ENCODE data around the gene PHACTR1.

PHACTR1 gene

GRCh38 chr6:13001927-13002326, 285.4 kb downstream of the PHACTR1 start:
- DNase-seq, result no peak

GRCh38 chr6:13004601-13005000, 288.0 kb downstream of the PHACTR1 start:
- DNase-seq, result no peak

DNA sequence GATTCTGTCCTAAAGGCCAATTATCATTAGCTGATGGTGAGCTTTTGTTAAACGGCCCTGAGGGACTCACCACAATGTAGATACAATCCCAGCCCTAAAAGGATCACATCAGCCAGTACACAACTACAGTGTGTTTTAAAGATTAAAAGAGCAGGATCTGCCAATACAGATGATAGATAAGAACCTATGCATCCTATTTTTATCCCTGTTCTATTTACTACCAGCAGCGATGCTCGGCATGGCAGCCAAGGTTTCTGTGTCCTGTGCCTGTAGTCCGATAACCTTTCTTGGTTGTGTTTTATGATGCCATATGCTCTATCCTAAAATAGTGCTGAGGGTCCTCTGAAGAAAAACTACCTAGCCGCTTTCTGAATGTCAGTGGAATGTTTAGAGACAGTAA, 289.4 kb downstream of the PHACTR1 start:
- DNase-seq, result no peak

DNA sequence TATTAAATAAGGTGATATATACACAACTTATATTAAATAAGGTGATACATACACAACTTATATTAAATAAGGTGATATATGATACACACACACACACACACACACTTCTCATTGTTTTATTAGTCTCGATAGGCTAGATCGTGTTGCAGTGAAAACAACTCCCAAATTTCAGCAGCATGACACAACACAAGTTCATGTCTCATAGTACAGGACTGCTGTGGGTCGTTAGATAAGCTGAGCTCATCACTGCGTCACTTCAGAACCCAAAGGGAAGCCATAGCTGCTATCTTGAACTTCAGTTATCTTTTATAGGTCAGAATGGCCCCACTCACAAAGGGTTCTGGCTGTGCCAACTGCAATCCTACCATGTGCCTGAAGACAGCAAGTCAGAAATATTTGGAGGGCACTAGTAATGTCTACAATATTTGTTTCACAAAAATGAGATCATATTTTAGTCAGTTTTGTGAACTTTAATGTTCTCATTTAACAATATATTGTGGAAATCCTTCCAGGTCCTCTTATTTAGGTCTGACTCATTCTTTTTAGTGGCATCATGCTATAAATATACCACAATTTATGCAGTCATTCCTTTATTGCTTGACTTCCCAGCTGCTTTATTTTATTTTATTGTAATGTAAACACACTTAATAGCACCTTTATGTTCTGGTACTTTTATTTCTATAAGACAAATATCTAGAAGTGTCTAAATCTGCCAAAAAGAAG, 290.2 kb downstream of the PHACTR1 start:
- DNase-seq, result no peak

DNA sequence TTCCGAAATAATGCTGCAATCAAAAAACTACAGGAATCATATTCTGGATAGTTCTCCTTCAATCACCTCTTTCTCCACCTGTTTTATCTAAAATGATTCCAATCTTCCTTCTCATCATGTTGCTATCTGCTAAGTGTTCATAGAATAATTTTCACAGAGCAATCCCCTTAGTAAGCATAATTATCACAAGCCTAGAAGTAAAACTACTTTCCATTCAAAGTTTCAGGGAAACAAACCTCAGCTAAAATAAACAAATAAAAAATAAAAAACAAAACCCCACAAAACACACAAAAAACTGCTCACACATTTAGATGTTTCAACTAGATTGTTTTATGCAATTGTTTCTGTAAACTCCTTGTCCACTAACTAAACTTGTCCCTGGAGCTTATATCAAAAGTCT, 291.2 kb downstream of the PHACTR1 start:
- no peak for DNase-seq

DNA sequence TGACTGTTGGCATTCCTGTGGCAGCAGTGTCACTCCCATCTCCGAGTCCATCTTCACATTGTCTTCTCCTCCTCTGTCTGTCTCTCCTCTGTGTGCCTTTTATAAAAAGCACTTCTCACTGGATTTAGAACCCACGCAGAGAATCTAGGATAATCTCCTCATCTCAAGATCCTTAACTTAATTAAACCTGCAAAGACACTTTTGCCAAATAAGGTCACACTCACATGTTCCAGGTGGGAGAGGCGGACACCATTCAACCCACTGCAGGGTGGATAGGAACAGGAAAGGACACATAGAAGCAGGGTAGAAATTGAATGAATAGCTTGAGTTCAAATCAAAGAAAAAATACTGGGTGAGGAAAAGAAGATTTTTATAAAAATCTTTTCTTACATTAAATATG, 292.5 kb downstream of the PHACTR1 start:
- no peak for DNase-seq

DNA sequence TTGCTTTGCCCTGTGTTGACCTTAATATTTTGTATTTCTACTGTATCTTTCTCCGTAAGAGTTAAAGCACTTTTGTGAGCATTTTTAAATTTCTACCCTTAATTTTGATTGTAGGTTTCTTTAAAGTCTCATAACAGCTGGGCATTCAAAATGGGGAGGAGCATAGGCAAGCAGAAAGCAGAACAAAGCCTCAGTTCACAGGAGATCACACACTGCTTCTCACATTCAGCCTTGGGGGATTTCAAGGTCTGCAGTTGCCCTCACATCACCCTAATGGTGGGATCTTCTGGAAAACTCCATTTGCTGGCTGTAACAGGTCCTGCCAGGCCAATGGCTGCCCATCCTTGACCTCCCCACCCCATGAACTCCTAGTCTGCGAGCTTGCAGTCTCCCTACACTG, 292.9 kb downstream of the PHACTR1 start:
- no peak for DNase-seq

- DNase-seq, result no peak
These were observed 295.1 kb downstream of the PHACTR1 start for GRCh38 chr6:13011612-13012146.

GRCh38 chr6:13012296-13012695, 295.7 kb downstream of the PHACTR1 start:
- DNase-seq, result no peak

DNA sequence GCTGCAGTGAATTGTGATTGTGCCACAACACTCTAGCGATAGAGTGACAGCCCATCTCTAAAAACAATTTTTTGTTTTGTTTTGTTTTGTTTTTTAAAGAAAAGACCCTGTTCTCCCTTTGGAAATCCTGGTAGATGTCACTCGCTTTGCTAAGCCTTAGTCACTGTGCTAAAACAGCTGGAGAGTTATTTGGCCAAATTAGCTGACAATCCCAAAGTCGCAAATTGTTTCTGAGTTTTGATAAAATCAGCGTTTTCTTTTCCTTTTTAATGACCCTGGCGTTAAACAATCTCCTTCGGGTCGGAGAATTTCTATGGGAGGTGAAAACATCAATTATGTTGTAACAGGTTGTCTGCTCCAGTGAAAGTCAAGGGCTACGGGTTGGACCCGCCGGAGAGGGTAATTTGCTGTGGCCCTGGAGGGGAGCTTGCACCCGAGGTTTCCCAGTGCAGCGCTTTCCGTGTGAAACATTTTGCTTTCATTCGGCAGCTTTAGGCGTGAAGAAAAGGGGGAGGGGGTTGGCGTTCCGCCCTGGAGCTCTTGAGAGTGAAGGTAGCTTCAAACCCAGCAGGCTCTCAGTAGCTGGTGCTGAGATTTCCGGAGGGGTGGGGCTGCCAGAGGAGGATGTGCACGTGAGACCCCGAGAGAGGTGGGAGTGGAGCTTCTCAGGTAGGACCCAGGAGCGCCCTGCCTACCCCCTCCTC, 296.6 kb downstream of the PHACTR1 start:
- no peak for DNase-seq

- no peak for DNase-seq
These were observed 297.3 kb downstream of the PHACTR1 start for GRCh38 chr6:13013681-13014503.

DNA sequence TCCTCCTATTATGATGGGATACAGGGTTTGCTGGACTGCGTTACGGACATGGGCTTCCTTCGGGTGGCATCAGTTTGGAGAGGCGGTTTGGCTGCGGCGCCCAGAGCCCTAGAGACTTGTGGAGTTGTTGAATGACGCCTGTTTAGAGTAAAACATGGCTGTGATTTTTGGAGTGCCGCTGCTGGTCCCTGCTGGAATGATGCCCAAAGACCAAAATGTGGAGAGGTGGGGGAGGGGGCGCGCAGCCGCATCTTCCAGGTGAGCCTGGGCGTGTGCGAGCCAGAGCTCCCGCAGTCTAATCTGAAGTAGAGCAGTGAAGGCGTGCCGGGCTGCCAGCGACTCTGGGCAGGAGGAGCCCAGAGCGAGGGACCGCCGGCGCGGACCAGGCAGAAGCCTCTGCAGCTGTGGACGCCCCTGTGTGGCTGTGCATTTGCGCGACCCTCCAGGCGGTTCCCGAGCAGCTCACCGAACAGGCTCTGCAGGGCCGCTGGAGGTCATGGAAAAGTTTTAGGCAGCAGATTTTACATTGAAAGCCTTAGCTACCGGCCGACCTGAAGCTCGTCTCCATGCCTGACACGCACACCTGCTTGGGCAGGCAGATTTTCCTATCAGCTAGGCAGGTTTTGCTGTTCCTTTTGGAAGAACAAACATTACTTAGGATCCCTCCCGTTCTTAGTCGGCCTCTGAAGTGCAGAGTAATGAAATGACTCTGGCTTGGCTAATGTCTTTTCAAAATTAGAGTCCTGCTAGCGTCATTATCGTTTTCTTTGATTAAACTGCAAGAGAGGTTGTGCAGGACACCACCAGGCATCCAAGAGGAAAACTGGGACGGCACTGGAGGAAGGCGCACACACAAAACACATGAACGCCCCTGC, 298.2 kb downstream of the PHACTR1 start:
- DNase-seq, result no peak

DNA sequence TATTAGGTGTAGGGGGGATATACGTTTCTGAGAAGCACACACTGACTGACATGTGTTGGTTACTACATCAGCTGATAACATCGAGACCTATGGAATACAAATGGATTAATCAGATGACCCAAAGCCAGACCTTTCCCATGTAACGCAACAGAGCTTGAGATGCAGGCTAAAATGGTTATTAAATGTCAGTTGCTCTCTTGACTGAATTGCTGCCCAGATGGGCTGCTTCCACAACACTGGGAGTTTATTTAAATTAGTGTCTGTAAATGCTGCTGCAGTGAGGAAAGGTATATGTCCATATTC, 298.8 kb downstream of the PHACTR1 start:
- DNase-seq, result no peak

GRCh38 chr6:13024616-13025015, 308.0 kb downstream of the PHACTR1 start:
- no peak for DNase-seq

DNA sequence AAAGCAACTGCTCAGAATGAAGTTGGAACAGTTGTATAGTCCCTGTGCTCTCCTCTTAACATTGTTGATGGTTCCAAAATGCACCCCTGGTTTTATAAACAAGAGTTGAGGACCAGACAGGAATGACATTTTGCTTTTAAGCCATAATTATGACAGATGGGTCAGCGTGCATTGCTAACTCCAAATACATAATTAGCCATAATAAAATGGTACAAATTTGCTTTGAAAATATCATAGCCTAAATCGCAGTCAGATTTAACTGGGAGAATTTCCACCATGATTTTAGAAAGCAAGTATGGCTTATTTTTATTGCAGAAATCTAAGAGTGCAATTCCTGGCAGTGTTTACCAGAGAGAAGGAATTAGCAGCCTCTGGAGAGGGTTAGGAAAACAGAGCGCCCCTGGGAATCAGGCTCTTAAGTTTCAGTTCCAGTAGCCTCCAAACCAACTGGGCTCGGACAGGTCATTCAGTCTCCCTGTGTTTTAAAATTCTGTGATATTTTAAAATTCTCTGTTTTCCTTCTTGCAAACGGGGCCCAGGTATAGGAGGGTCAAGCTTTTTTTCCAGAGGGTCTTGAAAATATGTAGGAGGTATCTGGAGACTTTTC, 309.4 kb downstream of the PHACTR1 start:
- no peak for DNase-seq

DNA sequence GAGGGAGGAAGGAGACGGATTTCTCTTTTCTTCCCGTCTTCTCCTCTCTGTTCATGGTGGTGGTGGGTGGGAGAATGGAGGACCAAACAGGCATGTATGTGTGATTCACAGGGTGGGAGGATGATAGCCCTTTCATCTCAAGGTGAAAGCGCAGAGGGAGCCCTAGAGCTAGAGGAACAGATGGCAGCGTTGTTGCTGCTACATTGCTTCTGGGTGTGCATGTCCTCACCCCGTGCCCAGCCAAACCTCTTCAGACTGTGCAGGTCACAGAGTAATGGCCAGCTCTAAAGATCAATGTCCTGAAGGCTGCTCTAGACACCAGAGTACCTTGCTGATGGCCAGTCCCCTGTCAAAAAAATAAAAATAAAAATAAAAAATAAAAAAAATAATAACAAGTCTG, 310.0 kb downstream of the PHACTR1 start:
- no peak for DNase-seq

- no peak for DNase-seq
These were observed 310.6 kb downstream of the PHACTR1 start for GRCh38 chr6:13027207-13027606.

GRCh38 chr6:13030396-13030795, 313.8 kb downstream of the PHACTR1 start:
- DNase-seq, result no peak

DNA sequence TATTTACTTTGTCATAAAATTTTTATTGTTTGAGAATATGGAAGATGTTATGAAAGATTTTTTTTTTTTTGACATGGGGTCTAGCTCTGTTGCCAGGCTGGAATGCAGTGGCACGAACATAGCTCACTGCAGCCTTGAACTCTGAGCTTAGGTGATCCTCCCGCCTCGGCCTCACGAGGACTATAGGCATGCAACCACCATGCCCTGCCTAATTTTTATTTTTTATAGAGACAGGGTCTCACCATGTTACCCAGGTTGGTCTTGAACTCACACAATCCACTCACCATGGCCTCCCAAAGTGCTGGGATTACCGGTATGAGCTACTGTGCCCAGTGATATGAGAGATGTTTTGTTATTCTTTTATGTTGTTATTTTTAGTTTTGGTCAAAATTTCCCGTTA, 316.0 kb downstream of the PHACTR1 start:
- no peak for DNase-seq

DNA sequence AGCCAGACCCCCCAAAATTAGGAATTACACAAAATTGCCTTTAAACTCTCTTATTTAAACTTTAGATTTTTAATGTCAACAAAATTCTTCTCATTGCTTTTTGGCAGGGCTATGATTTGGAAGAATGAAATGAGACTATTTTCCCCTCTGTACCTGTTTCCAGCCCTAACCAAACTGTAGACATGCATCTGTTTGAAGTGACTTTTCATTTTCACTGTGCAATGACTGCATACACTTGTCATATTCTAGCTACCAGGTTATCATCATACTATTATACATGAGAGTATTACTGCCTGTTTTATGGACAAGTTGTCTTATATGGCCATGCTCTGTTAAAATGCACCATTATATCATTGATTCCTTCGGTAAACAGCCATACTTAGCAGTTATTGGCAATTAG, 316.6 kb downstream of the PHACTR1 start:
- DNase-seq, result no peak

GRCh38 chr6:13034316-13034715, 317.7 kb downstream of the PHACTR1 start:
- DNase-seq, result no peak

DNA sequence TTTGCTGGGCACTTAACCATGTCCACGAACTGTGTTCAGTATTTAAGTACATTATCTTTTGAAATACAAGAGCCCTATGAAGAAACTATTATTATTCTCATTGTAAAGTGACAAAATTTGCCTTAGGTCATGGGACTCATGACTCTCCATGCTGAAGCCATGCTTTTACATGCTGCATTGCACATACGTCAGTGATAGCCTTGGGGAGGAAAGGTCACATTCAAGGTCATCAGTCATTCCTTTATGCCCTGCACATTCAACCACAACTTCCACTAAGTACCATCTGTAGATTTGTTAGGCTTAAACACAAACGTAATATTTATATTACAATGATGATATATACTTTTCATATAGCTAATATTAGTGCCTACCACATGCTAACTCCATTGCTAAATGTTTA, 319.0 kb downstream of the PHACTR1 start:
- no peak for DNase-seq

Data from CD4-positive, alpha-beta T cell treated with Interleukin-10 for 1 hour (primary cell).